H7 (cell line): Measurements from ENCODE around the gene VGF. TPM values are rescaled to one million over a fixed set of nuclear protein-coding genes. Genes with fewer than 3 reads are reported as not detected.
A peak's percentile ranks its signal among the peaks of the same experiment; 100 is the strongest.

ENCODE experiments used
- DNase-seq: peaks from one replicate; pipeline ENCODE4 v3.0.0; 2012
- H3K27me3 ChIP-seq: 2 replicates; pipeline ENCODE4 v1.6.0; 2011; ENCODE audit warnings: mild to moderate bottlenecking, low read length; ENCODE audit not compliant: control insufficient read depth, insufficient read depth
- H3K36me3 ChIP-seq: replicated peaks from 2 replicates; pipeline ENCODE4 v1.5.1; 2011; ENCODE audit warnings: low read length; ENCODE audit not compliant: control insufficient read depth, insufficient read depth
- H3K4me3 ChIP-seq: 2 replicates; pipeline ENCODE4 v1.5.1; 2011; ENCODE audit warnings: low read depth, mild to moderate bottlenecking, control low read depth, low read length, moderate library complexity; ENCODE audit not compliant: insufficient read depth
- total RNA-seq: library from RNA; depleted of rRNA; stranded (reverse); fragments of >200 nt; shearing (Covaris generic); gene quantifications from 2 replicates; pipeline ENCODE4 v1.2.3, GENCODE V29; 2014

Gene VGF
- total RNA-seq, 1 experiment from 2014 or later, result 22.5 TPM

DNA sequence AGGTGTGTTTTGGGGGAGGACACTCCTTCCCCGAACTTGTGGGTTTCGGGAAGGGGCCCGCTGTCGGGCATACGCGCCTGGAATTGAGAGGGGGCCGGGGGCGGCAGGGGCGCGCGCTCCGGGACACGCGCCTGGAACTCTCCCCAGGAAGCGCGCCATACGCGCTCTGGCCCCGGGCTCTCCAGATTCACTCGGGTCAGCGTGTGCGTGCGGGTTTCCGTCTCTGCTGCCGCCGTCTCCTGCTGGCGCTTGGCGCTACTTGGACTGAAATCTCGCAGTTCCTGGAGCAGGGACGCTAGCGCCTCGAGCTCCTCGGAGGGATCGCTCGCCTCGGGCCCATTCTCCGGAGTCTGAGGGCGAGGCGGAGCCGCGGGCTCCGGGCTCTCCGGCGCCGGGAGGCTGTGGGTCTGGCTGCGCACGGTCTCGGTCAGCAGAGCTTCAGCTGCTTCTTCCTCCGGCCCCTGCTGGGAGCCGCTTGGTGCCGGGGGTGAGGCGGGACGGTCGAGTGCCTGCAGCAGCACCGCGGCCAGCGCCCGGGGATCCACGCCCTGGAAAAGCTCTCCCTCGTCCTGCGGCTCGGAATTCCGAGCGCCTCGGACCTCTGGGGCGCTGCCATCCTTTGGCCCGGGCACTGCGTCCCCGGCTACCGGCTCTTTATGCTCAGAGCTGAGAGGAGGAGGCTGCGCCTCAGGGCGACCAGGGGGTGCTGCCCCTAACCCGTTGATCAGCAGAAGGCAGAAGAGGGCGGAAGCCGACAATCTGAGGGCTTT, 1.1 kb downstream of the VGF start:
- peaks cover 1% of the 10 kb centered on the region; the same call in 1 of the 2 replicates for H3K36me3 ChIP-seq
- H3K4me3 ChIP-seq, result peak overlapping the region; percentile 70
- peak; percentile 88 for DNase-seq
- H3K27me3 ChIP-seq, result peaks cover 40% of the 10 kb centered on the region

DNA sequence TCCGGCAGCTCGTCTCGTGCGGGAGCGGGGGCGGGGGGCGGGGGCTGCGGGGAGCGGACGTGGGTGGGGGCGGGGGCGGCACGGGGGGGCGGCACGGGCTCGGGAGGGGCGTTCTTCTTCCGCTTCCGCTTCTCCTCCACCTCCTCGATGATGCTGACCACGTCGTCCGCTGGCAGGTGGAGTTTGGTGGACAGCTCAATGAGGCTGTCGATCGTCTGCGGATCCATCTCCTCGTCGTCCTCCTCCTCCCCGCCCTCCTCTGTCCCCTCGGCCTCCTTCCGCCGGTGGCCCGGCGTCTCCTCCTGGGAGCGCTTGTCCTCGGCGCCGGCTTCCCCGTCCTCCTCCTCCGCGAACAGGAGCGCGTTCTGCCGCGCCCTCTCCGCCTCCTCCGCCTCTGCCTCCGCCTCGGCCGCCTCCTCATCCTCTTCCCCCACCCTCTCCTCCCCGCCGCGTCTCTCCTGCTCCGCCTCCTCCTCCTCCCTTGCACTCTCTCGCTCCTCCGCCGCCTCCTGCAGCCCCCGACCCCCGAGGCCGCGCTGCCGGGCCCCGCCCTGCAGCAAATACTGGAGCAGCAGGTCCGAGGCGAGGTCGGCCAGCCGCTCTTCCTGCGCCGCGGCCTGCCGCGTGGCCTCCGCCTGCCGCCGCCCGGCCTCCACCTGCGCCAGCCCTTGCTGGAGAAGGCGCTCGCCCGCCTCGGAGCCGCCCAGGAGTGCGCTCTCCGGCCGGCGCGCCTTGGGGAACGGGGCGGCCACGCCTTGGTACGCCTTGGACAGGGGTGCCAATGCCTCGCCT, 1.9 kb downstream of the VGF start:
- Histone ChIP-seq H3K36me3 (peaks cover 2% of the 10 kb centered on the region; the same call in 1 of the 2 replicates), H3K4me3 (peak overlapping the region; percentile 70), H3K27me3 (peaks cover 32% of the 10 kb centered on the region)
- peak; percentile 85 for DNase-seq

DNA sequence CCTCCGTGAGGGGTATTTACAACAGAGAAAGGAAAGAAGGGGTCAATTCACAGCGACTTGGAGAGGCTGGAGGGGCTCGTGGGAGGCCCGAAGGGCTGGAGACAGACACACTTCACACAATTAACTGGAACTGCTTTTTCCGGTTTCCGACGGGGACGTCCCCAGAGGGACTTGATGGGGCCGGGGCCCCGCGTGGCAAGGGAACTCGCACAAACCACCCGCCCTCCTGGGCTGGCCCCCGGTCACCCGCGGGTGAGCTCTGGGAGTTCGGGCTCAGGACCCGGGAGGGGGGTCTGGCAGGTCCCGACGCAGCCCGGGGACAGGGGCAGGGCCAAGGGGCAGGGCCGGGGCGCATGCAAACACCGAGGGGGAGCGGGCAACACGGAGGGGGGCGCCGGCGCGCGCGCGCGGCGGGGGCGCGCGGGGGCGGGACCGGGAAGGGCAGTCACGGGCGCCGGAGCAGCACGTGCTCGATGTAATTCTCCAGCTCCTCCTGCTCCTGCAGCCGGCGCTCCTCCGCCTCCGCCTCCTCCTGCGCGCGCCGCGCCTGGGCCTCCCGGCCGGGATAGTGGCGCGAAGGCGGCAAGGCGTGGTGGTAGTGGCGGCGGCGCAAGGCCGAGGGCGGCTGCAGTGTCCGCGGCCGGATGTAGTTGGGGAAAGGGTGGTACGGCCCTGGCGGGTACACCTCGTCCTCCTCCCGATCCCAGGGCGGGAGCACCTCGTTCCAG, 2.7 kb downstream of the VGF start:
- H3K4me3 ChIP-seq, result peak overlapping the region; percentile 70
- DNase-seq, result peak; percentile 92
- peaks cover 25% of the 10 kb centered on the region for H3K27me3 ChIP-seq
- H3K36me3 ChIP-seq, result peaks cover 2% of the 10 kb centered on the region; the same call in 1 of the 2 replicates

DNA sequence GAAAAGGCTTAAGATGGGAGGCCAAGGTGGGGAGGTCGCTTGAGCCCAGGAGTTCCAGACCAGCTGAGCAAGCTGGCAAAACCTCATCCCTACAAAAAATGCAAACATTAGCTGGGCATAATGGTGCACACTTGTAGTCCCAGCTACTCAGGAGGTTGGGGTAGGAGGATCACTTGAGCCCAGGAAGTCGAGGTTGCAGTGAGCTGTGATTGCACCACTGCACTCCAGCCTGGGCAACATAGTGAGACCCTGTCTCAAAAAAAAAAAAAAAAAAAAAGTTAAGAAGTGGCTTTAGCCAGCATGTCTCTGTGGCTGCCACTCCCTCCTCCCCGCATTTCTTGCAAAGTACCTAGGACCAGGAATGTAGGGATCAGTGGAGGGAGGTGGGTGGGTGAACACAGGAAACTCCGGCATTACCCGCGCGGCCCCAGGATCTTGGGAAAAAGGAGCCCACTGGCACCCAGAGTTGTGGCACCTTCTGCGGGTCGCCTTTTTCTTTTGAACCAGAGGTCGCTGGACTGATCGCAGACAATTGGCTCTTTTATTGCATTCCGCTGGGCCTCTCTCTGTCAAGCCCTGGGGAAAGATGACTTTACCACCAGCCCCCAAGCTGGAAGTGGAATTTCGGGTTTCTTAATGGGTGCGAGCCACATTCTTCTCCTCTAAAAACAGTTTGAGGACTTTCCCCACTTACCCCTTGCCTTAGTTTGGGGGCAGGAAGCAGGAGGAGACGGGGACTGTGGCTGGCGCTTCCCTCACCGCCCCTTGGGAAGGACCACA, 3.5 kb downstream of the VGF start:
- peak overlapping the region; percentile 70 for H3K4me3 ChIP-seq
- peak; percentile 54 for DNase-seq
- peaks cover 2% of the 10 kb centered on the region; the same call in 1 of the 2 replicates for H3K36me3 ChIP-seq
- peaks cover 21% of the 10 kb centered on the region for H3K27me3 ChIP-seq

DNA sequence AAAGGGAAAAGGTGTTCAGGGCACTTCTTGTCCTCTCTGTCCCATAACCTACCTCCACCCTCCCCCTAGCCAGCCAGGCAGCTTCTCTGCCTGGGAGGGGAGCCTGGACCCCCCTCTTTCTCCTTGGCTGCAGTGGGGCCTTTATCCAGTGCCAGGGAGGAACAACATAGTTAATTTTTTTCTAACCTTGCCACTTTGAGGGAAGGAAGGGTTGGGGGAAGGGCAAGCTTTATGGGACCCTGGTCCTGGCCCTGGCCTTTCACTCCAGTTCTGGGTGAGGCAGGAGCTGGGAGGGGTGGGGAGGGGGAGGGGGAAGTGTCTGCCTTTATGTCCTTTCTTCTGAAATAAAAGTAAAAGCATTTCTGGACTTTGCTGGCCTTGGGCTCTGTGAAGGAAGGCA, 4.5 kb downstream of the VGF start:
- Histone ChIP-seq H3K36me3 (peaks cover 2% of the 10 kb centered on the region; the same call in 1 of the 2 replicates), H3K27me3 (peaks cover 16% of the 10 kb centered on the region), H3K4me3 (no peak overlapping the region)
- peak; percentile 58 for DNase-seq

DNA sequence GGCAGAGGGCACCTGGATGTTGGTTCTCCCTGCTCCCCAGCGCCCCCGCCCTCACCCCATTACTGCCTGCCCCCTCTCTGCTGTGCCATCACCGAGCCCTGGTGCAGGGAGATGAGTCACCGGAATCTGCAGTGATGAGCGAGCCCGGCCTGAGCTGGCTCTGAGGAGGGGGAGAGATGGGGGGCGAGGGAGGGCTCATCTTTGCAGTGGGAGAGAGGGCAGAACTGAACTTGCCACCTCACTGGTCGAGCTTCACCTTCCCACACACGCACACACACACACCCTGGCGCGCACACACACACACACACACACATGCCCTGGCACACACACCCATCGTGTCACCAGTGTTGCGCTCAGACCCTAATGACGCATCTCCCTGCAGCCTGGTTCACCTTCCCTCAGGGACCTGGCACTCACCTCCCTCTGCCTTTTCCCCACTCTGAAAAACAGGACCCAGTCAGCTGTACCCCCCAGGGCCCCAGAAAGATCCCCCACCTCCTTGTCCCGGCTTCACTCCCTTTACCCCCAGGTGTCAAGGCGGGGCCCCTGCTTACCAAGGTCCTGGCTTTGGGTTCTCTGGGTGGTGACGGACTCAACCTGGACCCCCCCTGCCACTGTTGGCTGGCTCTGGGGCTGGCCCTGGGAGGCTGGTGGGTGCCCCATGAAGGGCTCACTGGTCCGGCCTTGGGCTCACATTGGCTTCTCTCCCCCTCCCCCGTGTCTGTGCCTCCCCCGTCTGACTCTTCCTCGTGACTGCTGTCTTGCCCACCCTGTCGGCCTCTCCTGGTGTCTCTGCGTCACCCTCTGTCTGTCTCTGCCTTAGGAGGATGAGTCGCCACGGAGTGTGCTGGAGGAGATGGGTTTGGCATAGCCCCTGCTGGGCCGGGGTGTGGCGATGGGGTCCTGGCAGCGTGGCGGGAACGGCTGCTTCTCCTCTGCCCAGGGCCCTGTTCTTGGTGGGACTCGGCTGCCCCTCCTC, 5.4 kb downstream of the VGF start:
- Histone ChIP-seq H3K36me3 (peaks cover 2% of the 10 kb centered on the region; the same call in 1 of the 2 replicates), H3K4me3 (no peak overlapping the region), H3K27me3 (peaks cover 11% of the 10 kb centered on the region)
- DNase-seq, result peak; percentile 65

DNA sequence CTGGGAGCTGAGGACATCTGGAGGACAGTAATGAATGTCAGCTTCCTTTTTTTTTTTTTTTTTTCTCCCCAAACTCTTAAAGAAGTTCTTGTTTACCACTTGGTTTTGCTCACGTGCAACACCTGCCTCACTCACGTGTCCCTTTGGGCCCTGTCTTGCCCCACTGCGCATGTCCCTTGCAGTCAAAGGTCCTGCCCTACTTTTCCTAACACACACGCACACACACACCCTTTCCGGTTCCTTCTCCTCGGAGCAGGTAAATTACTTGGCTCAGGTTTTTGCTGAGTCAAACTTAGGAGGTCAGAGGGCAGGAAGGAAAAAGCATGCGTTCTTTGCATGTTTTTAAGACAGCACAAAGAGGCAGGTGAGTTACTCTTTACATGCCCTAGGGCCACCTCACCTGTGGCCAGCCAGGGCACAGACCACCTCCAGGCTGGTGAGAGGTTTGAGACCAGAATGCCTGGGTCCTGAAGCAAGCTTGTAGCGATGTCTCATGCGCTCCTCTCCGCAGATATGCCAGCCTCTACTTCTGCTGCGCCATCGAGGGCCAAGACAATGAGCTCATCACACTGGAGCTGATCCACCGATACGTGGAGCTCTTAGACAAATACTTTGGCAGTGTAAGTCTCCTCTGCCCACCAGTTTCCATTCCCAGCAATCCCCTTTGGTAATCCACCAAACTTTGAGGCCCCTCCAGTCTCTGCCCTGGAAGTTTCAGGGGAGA, 8.3 kb downstream of the VGF start:
- Histone ChIP-seq H3K4me3 (no peak overlapping the region), H3K36me3 (peaks cover 2% of the 10 kb centered on the region; the same call in 1 of the 2 replicates), H3K27me3 (peaks cover 2% of the 10 kb centered on the region; the same call in 1 of the 2 replicates)
- DNase-seq, result peak; percentile 31

DNA sequence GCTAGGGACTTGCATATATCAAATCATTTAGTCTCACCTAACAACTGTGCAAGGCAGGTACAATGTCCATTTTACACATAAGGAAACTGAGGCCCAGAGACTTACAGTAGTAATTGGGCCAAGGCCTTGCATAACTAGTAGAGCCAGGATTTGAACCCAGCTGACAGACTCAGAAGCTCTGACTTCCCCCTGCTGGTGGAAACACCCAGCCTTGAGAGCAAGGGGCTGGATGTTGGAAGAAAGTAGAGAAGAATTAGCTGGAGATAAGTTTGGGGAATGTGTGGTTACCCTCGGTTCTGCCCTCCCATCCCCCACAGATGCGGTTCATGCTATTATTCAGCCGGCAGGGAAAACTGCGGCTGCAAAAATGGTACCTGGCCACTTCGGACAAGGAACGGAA, 9.1 kb downstream of the VGF start:
- Histone ChIP-seq H3K4me3 (no peak overlapping the region), H3K27me3 (peaks cover 2% of the 10 kb centered on the region; the same call in 1 of the 2 replicates), H3K36me3 (peaks cover 2% of the 10 kb centered on the region; the same call in 1 of the 2 replicates)
- peak; percentile 48 for DNase-seq

DNA sequence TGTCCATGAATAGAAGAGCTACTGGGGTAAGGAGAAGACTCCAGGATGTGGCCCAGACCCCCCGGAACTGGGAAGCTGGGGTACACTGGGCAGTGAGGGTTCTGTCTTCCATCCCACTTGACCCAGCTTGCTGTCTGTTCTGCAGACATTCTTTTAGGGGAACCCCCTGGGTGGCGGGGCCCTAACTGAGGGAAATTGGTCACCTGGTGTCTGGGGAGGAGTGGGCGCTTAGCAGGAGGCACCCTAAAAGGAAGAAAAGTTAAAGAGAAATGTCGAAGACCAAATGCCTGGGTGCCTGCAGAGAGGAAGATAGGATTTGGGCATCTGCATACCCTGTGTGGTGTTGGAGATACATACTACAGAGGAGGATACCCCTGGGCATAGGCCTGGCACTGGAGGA, 10.1 kb downstream of the VGF start:
- Histone ChIP-seq H3K4me3 (peak overlapping the region; percentile 91), H3K27me3 (peaks cover 2% of the 10 kb centered on the region; the same call in 1 of the 2 replicates), H3K36me3 (peaks cover 2% of the 10 kb centered on the region; the same call in 1 of the 2 replicates)
- peak; percentile 40 for DNase-seq

DNA sequence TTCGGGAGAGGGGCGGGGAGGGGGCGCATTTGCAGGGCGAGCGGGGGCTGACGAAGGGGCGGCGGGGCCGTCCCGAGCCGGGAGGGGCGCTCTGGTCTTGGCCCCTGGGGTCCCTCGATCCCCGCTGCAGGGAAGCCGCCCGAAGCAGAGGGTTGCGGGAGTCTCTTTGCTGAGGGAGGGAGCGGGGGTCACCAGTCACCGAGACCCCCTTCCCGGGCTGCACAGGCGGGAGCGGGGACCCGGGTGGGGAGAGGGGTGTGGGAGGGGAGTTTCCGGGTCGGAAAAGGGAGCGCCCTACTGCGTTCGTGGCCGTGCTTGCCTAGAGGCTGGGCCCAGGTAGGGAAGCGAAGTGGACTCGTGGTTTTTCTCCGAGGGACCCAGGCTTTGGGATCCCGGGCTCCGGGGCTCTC, 10.7 kb downstream of the VGF start:
- no peak for DNase-seq
- H3K27me3 ChIP-seq, result peaks cover 2% of the 10 kb centered on the region; the same call in 1 of the 2 replicates
- H3K4me3 ChIP-seq, result peak overlapping the region; percentile 91
- H3K36me3 ChIP-seq, result peaks cover 2% of the 10 kb centered on the region; the same call in 1 of the 2 replicates

DNA sequence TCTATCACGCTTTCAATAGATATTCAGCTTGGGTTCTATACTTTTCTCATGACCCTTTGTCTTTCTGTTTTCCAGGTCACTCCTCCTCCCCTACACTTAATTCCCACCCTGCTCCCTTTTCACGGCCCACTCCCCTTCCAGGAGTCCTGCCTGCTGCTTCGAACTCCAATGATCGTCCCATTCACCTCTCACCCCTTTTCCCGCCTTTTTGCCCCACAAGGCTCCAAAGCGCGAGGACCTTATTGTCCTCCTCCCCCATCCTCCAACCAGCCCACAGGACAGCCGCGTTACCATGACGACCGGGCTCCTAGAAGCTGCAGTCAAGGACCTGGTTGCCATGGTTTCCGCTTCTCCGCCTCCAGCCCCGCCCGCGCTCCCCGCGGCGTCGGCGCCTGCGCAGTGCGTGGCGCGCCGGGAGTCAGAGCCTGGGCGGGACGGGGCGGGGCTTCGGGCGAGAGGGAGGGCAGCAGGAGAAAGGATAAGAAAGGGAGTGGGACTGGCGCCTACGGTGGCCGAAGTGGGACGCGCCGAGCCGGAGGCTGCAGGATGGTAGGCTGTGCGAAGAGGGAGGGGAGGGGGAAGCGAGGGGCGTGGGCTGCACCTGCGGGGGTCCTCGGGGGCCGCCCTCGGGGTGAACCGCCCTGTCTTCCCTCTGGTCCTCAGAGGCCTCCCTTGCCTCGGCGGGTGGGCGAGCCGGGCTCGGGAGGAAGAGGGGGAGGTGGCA, 11.2 kb downstream of the VGF start, which contains the start of gene AP1S1:
Gene AP1S1 (plus strand): TSS at position 508 of the 724 bp plus-strand sequence. CDS start 39 bp downstream, at position 547.
- no peaks in the 10 kb centered on the region for H3K36me3 ChIP-seq
- H3K27me3 ChIP-seq, result peaks cover 2% of the 10 kb centered on the region; the same call in 1 of the 2 replicates
- peak within 1 kb of the TSS; percentile 91 for H3K4me3 ChIP-seq
- peak; percentile 99 for DNase-seq
